Activated CD8-positive, alpha-beta memory T cell treated with anti-CD3 and anti-CD28 coated beads for 48 hours (primary cell): ENCODE data around the gene HMCN2.

Experiments
- DNase-seq, 3 experiments: peaks; one replicate each; pipeline ENCODE4 v3.0.0-alpha.2; 2020; ENCODE audit warnings: low read depth in 2 of 3, low spot score in 2 of 3

The HMCN2 gene

DNA sequence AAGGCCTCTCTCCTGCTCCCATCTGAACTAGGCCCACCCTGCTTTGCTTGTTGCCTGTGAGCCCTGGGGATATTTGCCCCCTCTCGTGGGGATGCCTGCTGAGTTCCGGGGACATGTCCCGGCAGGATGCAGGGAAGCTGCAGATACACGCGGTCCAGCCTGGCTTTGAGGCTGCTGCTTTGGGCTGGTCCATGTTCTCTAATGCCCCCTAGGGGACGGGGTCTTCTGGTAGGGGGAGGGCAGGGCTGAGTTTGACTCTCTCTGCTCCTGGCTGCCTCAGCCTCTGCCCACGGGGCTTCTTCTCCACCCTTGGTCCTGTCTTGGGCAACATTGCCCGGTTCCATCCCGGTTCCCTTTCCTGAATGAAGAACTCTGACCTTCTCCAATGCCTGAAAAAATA is 94.3 kb downstream of the HMCN2 start:
- no peak for DNase-seq

DNA sequence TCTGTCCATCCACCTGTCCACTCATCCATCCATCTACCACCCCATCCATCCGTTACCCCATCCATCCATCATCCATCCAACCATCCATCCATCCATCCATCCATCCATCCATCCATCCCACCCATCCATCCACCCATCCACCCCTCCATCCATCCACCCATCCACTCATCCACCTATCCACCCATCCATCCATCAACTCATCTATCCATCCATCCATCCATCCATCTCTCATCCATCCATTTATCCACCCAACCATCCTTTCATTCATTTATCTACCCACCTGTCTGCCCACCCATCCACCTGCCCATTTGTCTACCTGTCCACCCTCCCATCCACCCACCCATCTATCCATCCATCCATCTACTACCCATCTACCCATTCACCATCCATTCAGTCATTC is 95.1 kb downstream of the HMCN2 start:
- no peak for DNase-seq

DNA sequence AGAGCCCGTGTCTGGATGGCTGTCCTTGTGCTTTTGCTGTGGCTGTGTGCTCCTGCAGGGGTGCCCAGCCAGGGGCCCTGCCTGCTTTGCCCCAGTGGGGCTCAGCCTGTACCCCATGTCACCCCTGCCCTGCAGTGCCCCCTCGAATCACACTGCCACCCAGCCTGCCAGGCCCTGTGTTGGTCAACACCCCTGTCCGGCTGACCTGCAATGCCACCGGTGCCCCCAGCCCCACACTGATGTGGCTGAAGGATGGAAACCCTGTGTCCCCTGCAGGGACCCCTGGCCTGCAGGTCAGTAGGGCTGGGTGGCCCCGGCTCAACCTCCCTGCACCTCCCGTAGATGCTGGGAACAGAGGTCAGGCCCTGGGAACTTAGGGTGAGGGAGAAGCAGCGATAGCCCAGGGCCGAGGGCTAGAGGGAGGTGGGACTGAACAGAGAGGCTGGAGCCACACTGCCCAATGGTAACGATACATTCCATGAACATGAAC is 96.4 kb downstream of the HMCN2 start:
- no peak for DNase-seq

DNA sequence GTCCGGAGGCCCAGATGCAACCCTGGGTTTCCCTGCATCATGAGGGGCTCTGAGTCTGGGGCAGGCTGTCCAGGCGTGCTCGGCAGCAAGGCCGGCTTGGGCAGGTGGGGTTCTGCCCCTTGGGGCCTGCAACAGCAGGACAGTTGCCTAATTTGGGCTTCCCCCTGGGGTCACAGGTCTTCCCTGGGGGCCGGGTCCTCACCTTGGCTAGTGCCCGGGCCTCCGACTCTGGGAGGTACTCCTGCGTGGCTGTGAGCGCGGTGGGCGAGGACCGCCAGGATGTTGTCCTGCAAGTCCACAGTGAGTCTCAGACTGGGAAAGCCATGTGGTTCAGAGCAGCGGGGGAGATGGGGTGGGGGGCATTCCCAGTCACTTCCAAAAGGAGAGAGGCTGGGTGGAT is 97.1 kb downstream of the HMCN2 start:
- no peak for DNase-seq

DNA sequence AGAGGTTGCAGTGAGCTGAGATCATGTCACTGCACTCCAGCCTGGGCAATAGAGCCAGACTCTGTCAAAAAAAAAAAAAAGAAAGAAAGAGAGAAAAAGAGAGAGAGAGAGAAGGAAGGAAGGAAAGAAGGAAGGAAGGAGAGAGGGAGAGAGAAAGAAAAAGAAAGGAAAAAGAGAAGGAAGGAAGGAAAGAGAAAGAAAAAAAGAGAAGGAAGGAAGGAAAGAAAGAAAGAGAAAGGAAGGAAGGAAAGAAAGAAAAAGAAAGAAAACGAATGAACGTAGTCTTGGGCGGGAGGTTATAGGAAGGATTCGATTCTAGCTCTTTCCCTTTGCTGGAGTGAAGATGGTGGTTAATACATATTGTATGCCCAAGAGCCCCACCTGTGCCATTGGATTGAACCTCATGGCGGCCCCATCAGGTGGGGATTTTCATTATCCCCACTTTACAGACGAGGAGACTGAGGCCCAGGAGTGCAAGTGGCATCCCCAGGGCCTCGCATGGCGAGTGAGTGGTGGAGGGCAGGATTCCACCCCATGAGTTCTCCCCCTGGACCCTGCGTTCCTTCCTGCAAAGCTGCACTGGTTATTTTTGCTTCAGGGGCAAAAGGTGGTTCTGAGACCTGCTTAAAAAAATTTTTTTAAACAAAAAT is 98.3 kb downstream of the HMCN2 start:
- no peak for DNase-seq

DNA sequence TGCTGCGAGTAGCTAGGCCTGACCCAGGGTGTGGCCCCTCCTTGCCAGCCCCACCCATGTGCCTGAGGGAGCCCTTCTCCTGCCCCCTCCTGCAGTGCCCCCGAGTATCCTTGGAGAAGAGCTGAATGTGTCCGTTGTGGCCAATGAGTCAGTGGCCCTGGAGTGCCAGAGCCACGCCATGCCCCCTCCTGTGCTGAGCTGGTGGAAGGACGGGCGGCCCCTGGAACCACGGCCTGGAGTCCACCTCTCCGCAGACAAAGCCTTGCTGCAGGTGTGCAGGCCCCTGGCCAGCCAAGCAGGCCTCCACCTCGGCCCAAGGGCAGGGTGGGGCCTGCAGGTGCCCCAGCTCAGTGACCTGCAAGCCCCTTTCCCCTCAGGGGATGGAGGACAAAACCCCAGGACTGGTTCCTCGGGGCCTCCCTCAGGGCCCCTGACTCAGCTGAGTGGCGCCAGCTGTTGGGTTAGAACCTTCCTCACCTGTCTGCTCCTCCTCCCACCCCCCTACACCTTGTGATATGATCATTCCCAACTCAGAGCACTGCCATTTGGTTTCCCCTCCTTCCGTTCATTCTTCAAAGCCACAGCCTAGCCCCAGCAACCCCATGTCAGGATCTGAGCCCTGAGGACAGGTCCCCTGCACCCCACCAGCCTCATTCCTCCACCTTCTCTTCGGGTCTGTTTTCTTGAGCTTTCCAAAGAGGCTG is 99.2 kb downstream of the HMCN2 start:
- DNase-seq, result no peak

DNA sequence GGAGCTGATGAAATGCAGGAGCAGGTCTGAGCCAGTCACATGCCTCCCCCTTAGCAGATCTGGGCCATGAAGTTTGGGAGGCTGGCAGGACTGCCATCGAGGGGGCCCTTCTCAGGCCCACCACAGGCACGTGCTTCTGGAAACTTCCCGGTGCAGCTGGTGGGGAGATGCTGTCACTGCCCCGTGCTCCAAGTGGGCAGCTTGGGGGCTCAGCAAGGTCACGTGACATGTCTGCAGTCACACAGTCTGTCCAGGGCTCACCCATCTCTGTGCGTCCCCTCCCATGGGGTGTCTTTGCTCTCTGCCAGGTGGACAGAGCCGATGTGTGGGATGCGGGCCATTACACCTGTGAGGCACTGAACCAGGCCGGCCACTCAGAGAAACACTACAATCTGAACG is 99.8 kb downstream of the HMCN2 start:
- no peak for DNase-seq

DNA sequence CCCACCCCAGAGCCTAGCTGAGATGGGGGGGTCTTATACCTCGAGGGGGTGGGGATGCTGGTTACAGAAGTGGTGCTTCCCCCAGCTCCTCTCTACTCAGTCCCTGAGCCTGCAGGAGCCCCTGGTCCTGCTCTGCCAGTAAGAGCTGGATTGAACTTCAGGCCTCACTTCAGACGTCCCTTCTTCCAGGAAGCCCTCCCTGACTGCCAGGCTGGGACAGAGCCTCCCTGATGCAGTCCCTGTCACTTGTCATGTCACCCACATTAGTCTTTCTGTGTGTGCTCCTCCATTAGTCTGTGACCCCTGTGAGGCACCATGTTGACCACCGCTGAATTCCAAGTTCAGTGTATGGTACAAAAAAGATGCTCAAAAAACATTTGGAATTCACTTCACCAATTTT is 100.5 kb downstream of the HMCN2 start:
- no peak for DNase-seq

DNA sequence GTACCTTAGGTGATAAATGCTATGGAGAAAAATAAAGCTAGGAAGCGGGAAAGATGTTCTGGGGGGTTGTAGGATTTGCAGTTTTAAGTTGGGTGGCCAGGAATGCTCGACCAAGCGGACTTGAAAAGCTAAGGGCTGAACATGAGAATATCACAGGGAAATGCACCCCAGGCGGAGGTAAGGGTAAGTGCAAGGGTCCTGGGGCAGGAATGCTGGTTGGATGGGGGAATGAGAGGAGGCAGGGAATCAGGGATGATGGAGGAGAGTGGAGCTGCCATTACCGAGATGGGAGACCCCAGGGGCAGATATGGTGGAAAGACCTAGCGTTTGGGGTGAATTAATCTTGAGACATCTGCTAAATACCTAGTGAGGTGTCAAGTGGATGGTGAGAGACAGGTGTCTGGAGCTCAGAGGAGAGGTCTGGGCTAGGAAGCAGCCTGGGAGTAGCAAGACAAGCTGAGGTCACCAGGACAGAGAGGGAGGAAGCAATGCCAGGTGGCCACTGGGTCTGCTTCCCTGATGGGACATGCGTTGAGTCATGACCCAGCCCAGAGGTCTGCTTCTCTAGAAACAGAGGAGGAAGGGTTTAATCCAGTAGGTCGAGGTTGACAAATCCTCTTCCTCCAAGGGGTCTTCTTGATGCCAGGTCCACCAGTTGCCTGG is 101.5 kb downstream of the HMCN2 start:
- DNase-seq, result no peak

DNA sequence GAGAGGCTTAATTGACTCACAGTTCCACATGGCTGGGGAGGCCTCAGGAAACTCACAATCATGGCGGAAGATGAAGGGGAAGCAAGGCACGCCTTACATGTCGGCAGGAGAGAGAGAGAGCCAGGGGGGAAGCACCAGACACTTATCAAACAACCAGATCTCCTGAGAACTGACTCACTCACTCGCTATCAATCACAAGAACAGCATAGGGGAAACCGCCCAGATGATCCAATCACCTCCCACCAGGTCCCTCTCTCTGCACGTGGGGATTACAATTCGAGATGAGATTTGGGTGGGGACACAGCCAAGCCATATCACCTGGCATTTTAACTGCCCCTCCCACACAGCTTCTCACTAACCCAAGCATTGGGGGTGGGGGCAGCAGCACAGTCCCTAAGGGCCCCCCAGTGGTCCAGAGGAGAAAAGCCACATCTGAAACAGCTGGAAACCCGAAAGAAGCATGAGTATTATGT is 103.1 kb downstream of the HMCN2 start:
- no peak for DNase-seq

DNA sequence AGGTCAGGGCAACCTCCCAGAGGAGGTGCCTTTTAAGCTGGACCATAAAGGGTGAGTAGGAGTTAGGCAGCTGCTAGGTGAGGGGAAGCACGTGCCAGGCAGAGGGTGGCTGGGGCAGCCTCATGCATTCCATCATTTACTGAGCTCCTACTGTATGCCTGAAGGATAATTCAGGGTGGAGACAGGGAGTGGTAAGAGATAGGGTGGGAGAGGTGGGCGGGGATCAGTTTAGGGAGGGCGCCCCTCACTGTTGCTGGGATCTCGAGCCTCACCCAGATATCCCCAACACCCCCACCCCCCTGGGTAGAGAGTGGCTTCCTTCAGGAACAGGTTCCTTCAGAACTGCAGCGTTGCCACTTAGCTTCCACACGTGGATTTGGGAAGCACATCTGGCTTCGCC is 104.7 kb downstream of the HMCN2 start:
- DNase-seq, result no peak

DNA sequence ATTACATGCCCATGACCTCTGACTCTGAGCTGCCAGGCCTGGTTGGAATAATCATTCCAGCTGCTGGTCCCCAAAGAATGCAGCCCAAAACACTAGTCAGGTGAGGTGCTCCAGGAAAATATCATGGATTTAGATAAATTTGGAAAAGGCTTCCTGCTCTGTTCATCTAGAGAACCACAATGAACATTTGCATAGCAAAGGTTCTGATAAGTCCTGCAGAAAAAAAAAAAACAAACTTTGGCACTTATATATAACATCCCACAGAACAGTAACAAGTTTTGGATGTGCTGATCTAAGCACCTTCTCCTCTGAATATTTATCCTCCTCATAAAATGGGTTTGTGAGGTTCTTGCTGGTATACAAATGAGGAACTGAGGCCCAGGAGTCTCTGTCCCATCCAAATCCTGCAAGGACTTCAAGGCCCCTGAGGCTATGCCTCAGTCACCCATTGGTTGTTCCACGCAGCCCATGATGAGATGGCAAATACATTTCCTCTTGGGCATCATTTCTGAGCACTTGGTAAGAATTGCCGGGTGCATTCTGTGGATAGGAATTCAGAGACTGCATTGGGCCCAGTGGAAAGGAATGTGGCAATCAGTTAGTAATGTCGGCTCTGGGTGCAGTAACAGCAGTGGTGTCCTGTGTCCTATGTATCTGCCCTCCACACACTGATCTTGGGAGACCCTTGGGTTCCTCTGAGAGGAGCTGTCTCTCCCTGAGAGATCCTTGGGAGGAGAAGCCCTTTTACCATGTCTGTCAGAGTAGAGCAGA is 105.8 kb downstream of the HMCN2 start:
- no peak for DNase-seq

DNA sequence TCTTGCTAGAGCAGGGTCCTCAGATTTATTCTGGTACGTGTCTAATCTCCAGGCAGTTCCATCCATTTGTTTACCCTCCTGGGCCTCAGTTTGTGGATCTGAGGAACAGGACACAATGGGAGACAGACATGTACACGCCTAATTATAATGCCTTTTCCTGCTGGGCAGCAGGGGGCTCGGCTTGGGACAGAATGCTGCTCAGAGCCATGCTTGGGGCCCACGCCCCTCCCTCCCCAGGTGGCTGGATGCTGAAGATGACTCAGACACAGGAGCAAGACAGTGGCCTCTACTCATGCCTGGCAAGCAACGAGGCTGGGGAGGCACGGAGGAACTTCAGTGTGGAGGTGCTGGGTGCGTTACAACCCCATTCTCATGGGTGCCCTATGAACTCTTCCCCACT is 106.5 kb downstream of the HMCN2 start:
- no peak for DNase-seq

DNA sequence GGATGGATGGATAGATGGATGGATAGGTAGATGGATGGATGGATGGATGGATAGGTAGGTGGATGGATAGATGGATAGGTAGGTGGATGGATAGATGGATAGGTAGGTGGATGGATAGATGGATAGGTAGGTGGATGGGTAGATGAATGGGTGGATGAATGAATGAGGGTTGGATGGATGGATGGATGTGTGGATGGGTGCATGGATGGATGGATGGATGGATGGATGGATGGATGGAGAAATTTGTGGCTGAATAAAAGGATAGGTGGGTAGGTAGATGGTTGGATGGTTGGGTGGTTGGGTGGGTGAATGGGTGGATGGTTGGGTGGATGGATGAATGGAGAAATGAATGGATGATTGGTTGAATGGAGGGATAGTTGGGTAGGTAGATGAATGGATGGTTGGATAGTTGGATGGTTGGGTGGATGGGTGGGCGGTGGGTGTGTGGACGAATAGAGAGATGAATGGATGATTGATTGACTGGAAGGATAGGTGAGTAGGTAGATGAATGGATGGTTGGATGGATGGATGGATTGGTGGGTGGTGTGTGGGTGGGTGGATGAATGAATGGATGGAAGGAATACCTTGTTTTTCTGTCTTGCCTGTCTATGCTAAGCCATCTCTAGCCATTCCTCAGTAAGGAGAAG is 108.2 kb downstream of the HMCN2 start:
- no peak for DNase-seq

DNA sequence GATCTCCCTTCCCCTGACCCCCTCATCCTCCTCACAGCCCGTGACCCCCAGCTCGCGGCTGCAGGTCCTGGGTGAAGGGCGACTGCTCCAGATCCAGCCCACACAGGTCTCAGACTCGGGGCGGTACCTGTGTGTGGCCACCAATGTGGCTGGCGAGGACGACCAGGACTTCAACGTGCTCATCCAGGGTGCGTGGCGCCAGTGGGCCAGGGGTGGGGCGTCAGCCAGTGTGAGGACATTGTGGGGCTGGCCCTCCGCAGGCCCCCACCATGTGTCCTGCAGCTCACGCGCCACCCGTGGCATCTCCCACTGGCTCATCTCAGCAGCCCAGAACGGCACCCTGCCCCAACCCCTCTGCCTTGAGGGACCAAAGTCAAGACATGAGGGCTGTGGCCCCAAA is 112.1 kb downstream of the HMCN2 start:
- DNase-seq, result no peak

DNA sequence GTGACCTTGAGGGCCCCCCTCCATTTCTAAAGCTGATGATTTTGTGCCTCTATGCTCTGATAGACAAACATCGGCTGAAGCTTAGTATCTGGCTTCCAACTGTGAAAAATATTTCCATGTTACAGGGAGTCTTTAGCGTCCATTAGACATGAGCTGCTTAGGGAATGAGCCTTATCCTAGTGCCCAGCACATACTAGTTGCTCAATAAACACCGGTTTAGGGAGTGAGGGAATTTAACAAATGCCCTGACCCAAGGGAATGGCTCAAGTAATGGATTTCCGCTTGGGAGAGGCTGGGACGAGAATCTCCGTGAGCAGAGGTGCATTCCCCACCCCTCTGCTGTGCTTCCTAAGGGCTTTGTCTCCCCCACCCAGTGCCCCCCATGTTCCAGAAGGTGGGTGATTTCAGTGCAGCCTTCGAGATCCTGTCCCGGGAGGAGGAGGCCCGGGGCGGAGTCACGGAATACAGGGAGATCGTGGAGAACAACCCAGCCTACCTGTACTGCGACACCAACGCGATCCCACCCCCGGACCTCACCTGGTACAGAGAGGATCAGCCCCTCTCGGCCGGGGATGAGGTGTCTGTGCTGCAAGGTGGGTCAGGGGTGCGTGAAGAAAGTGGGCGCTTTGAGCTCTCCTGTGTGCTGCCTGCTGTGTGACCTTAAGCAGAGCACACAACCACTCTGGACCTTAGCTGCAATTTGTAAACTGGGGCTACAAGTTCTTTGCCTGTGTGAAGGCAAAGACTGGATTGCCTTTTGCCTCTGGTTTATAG is 113.5 kb downstream of the HMCN2 start:
- DNase-seq, result no peak

DNA sequence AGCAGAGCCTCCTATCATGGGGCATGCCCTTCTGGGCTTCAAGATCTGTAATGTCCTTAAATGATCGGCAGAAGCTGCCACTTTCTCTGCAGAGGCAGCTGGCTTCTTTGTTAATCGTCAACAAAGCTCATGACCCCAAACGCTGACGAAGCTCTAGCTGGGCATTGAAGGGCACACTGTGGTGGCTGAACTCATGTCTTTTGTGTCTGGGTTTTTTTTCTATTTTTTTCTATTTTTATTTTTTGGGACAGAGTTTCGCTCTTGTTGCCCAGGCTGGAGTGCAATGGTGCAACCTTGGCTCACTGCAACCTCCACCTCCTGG is 114.0 kb downstream of the HMCN2 start:
- DNase-seq, result no peak

DNA sequence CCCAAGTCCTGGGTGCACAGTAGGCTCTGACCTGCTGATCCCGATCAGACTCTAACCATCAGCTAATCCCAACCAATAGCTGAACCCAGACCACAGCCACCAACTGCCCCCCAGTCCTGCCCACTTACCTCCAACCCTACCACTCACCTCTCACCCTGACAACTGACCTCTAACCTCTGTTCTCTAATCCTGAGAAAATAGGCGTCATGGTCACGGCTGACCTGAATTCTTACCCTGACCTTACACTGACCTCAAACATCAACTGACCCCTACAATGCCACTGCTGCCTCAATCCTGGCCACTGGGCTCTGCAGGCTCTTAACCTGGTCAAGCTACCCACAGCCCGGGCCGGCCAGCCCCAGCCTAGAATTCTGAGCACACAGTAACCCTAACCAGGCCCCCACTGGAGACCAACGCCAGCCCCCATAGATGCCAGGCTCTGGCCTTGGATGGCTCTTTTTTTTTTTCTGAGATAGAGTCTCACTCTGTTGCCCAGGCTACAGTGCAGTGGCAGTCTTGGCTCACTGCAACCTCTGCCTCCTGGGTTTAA is 115.4 kb downstream of the HMCN2 start:
- DNase-seq, result no peak

DNA sequence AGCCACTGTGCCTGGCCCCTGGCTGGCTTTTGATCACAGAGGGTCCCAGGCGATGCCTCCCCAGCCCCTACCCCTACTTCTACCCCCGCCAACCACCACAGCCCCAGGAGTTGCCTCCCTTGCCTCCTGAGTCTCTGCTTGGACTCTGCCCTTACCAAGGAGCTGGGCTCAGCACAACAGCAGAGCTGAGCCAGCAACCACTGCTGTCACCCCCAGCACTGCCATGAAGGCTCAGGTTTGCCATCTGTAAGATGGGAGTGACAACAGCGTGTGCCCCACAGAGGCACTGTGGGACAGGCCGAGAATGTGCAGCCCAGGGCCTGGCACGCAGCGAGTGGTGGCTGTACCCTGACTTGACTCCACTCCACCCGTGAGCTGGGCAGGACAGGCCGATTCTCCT is 116.1 kb downstream of the HMCN2 start:
- no peak for DNase-seq

DNA sequence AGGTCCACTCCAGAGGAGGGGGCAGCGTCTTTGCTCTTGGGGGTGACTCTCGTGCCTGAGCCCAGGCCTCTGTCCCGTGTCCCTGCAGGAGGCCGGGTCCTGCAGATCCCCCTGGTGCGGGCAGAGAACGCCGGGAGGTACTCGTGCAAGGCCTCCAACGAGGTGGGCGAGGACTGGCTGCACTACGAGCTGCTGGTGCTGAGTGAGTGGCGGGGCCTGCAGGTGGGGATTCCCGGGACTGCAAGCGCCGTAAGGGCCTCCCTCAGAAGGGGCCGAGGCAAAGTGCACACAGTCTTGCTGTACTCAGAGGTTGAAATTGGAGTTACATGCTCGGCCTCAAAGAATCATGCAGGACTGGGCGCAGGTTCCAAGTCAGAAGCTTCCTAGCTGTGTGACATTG is 116.5 kb downstream of the HMCN2 start:
- no peak for DNase-seq
